ENCODE results near the gene MMP28.
A peak's percentile ranks its signal among the peaks of the same experiment; 100 is the strongest.

MMP28 gene, protein sequence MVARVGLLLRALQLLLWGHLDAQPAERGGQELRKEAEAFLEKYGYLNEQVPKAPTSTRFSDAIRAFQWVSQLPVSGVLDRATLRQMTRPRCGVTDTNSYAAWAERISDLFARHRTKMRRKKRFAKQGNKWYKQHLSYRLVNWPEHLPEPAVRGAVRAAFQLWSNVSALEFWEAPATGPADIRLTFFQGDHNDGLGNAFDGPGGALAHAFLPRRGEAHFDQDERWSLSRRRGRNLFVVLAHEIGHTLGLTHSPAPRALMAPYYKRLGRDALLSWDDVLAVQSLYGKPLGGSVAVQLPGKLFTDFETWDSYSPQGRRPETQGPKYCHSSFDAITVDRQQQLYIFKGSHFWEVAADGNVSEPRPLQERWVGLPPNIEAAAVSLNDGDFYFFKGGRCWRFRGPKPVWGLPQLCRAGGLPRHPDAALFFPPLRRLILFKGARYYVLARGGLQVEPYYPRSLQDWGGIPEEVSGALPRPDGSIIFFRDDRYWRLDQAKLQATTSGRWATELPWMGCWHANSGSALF
- total RNA-seq: 0 to 1.9 (median 0) reads per million in 17 experiments

GRCh38 chr17:35795007-35795870 lies at the start of gene MMP28:
Gene MMP28 (minus strand): TSS chr17:35795641. CDS start chr17:35795377, 264 bp downstream.
- peak in 3 of 4 experiments; percentile 23 to 60 (median 49) for DNase-seq

DNA sequence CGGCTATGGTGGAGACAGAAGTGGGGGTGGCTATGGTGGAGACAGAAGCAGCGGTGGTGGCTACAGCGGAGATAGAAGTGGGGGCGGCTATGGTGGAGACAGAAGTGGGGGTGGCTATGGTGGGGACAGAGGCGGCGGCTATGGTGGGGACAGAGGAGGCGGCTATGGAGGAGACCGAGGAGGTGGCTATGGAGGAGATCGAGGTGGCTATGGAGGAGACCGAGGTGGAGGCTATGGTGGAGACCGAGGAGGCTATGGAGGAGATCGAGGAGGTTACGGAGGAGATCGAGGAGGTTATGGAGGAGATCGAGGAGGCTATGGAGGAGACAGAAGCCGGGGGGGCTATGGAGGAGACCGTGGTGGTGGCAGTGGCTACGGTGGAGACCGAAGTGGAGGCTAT lies 49.1 kb upstream of the MMP28 start:
- DNase-seq: no peak

GRCh38 chr17:35843698-35844097 lies 48.3 kb upstream of the MMP28 start:
- DNase-seq: no peak

DNA sequence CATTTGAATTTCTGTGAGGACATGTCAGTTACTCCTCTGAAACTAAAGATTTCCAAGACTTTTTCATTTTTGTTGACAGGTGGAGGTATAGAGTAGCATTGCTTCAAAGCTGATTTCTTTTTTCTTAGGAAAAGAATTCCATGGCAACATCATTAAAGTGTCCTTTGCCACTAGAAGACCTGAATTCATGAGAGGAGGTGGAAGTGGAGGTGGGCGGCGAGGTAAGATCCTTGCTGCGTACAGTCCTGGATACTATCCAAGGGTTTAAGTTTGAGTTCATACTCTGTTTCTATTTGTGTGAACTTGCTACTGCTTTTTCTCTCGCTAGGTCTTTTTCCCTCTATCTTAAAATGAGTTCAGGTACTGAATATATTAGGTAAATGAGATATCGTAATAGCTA lies 46.8 kb upstream of the MMP28 start:
- no peak for DNase-seq

DNA sequence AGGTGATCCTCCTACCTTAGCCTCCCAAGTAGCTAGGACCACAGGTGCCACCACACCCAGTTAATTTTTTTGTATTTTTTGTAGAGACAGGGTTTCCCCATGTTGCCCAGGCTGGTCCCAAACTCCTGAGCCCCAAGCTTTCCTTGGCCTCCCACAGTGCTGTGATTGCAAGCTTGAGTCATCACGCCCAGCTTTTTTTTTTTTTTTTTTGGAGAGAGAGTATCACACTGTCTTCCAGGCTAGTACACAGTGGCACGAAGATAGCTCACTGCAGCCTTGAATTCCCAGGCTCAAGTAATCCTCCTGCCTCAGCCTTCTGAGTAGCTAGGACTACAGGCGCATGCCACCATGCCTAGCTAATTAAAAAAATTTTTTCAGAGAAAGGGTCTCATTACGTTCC lies 46.1 kb upstream of the MMP28 start:
- DNase-seq: peak in 2 of 4 experiments; percentile 10 to 11

DNA sequence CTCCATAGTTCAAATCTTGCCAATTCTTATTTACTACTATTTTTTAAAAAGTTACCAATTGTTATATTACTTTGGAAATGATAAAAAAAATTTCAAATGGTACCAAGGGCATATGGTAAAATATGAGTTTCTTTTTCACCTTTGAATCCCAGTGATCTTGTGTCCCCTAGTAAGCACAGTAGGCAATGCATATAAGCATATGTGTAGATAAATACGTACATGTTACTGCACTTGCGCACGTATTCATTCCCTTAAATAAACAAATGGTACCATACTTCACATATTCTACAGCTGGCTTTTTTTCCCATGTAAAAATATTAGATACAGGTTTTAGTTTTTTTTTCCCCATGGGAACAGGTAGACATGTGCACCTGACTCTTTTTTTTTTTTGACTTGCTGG lies 45.7 kb upstream of the MMP28 start:
- DNase-seq: no peak

- no peak for DNase-seq
Observed at GRCh38 chr17:35825206-35825605, 29.8 kb upstream of the MMP28 start.

DNA sequence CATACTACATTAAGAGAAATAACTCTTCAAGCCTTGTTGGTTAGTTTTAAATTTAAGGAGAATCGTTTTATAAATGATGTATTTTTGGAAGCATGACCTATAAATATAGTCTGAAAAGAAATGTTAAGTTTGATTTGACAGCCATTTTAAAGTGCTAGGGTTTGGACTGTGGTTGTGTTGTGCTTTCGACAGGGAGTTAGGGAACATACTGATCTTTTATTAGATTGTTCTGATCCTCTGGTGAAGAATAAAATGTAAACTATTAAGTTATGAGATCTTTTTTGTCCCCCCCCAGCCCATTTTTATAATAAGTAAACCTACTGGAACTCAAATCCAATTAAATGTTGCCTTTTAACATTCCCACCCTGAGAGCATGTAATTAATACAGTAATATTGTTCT lies 25.9 kb upstream of the MMP28 start:
- DNase-seq: no peak

DNA sequence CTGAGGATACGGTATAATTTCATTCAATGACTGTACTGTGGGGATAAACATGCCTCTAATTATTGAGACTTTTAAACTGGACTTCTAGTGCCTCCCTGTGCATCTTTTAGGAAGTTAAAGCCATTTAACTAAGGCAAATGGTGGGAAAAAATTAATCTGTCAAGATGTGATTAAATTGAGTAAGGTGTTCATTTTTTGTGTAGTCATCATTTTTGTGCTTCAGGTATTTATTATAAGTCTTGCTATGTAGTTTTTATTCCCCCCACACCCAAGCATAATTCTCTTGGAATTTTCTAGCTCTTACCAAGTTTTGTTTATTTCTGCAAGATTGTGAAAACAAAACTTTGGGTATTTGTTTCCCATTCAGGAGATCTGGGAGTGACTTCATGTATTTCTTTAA lies 24.0 kb upstream of the MMP28 start:
- no peak for DNase-seq

DNA sequence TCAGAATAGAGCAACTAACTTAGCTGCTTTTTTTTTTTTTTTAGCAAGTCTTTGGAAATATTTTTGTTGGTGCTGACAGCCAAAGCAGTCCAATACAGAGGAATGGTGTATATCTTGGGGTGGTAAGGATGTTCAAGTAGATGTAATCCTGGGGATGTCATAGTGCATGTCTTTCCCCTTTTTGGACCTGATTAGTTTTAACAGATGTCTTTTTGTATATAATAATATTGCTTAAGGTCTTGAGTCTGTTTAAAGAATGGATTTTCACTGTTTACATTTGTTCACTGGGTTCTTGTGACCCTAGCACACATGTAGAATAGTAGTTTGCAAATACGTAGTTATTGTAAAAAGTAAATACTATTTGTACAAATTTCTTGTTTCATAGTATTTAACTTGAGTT lies 21.8 kb upstream of the MMP28 start:
- DNase-seq: no peak

- no peak for DNase-seq
Observed at GRCh38 chr17:35816723-35817122, 21.3 kb upstream of the MMP28 start.

- DNase-seq: no peak
Observed at GRCh38 chr17:35812456-35812855, 17.0 kb upstream of the MMP28 start.

GRCh38 chr17:35811759-35812158 lies 16.3 kb upstream of the MMP28 start:
- no peak for DNase-seq

DNA sequence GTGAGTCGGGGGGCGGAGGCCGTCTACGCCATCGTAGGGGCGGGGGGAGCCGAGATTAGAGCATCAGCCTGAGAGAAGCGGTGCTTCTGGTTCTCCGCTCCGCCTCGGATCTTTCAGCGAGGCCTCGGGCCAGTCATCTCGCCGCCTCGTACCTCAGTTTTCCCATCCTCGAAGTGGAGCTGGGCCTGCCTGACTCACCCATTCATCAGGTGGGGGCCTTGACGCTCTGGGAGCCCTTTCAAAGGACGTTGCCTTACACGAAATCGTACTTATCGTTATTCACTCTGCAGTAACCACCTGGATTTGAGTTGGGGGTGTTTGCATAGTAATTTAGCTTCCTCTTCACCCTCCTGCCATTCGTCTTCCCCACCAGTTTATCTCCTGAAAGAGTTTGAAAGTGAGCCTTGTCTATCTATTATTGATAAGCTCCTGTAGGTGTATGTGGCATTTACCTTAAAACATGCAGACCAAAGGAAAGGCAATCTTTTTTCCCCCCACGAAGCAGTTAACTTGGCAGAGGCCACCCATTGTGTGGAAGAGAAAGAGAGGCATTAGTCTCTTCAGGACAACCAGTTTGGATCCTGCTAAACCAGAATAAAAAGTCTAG lies 14.5 kb upstream of the MMP28 start:
- peak in 1 of 4 experiments; percentile 19 for DNase-seq

- peak; percentile 97 to 99 (median 98) for DNase-seq
Observed at GRCh38 chr17:35808962-35809854, 13.8 kb upstream of the MMP28 start, which contains the start of gene TAF15. Gene TAF15 (plus strand): TSS chr17:35809484. CDS start chr17:35809570, 86 bp downstream.

DNA sequence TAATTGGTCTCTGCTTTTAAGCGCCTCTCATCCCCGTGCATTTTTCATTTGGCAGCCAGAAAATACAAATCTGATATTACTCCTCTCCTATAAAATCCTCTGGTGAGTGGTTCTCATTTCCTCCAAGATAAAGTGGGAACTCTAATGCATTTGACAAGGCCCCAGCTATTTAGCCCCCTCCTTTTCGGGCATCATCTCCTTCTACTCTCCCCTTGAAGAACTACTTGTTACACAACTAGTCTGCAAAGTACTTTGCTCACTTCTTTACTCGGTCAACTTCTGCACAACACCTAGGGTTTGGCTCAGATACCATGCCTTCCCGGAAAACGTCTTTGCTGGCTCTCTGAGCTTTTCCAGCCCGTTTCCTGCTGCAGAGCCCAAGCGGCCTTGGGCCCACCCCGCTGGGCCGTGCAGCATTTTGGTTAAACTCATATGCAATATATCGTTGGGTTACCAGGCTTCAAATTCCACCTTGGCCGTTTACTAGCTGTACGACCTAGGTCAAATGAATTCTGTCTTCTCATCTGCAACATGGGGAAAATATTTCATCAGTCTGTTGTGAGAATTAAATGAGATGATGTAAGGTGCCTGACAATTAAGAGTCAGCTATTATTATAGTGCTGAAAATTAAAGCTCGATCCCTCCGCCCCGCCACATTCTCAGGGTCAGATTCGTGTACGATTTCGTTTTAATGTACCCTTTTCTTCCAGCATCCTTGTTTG lies 13.0 kb upstream of the MMP28 start:
- DNase-seq: peak in 1 of 4 experiments; percentile 9

DNA sequence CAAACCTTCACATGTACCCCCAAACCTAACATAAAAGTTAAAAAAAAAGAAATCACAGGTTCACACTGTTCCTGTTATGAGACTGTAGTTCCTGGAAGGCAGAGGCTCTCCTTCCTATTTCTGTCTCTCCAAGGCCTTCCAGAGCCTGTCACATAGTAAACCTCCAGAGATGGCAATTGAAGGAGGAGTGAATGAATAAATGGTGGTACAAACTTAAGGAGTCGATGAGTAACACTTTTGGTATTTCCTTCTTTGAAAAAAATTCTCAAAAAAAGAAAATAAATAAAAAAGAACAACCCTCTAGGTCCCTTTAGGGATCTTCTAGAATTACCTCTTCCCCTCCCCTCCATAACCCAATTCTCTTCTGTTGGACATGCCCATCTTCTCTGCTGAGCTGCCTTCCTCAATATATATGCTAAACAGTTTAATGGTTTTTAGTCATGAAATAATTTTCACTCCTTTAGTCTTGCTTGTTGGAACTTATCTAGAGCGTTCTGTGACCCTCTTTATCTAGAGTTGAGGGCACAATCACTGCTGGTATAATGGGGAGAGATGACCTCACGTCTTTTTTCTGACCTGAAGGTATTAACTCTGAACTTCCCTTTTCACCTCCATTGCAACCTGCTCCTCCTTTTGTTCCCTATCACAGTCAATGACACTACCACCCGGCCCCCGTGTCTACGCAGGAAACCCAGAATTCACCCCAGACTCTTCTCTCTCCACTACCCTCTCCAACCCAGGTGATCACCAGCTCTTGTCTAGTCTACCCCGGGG lies 12.1 kb upstream of the MMP28 start:
- DNase-seq: no peak

- peak; percentile 75 to 91 (median 87) for DNase-seq
Observed at GRCh38 chr17:35804658-35805192, 9.3 kb upstream of the MMP28 start.

GRCh38 chr17:35801583-35802224 lies 6.3 kb upstream of the MMP28 start:
- DNase-seq: peak; percentile 20 to 56 (median 42)
